Middle frontal gyrus (tissue), 1 donor: ENCODE measurements around the gene WDR70.
"Not testable (repeated sequence)": the region's sequence is repeated elsewhere in the genome, so short reads cannot be mapped to it uniquely, and the experiment has no call there.

Experiments
- DNase-seq: peaks from one replicate; pipeline ENCODE4 v3.0.0-alpha.2; 2015; ENCODE audit warnings: low spot score; ENCODE audit errors: extremely low spot score

Gene WDR70

DNA sequence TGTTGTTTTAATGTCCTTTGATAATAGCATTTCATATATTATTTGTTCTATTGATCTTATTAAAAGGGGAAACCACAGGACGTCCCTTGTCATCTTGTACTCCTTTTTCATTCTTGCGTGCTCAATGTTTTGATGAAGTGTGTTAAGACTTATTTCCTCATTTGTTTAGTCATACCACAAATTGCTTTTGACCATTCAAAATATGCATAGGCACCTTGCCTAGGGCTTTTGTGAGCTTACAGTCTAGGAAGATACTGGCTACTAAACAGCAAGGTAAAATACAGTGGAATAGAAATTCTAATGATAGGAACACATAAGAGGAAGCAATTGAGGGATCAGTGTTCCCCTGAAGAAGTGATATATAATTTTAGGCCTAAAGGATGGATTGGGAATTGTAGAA is 190.3 kb downstream of the WDR70 start:
- no peak for DNase-seq

DNA sequence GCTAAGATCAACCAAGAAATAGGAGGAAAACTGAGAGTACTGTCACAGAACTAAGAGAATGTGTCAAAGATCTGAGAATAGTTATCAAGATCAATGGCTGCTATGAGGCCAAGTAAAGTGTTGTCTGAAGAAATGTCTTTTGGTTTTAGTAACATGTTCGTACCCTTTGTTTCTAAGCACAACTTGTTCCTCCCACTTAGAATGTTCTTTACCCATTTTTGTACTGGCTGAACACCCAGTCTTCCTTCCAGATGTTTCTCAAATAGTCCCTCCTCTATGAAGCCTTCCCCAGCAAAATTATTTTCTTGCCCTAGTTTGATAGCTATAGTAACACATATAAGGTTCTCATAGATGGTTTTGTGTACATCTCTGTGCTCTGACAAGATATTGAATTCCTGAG is 191.5 kb downstream of the WDR70 start:
- no peak for DNase-seq

DNA sequence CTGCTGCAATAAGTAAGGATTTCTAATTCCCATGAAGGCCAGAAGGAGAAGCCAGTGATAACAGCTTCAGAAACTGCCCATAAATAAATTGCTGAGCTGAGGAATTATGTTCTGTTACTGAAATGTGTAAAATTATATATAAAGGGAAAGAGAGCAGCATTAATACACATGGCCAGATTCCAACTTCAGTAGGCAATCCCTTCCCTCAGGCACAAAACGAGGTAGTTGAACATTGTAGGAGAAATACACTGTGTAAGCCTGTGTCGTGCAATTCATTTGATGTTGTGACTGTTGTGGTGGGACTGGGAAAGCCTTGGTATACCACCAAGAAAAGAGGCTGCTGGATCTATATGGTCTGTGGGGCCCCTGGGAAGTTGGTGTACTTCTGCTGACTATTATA is 192.9 kb downstream of the WDR70 start:
- DNase-seq = no peak

DNA sequence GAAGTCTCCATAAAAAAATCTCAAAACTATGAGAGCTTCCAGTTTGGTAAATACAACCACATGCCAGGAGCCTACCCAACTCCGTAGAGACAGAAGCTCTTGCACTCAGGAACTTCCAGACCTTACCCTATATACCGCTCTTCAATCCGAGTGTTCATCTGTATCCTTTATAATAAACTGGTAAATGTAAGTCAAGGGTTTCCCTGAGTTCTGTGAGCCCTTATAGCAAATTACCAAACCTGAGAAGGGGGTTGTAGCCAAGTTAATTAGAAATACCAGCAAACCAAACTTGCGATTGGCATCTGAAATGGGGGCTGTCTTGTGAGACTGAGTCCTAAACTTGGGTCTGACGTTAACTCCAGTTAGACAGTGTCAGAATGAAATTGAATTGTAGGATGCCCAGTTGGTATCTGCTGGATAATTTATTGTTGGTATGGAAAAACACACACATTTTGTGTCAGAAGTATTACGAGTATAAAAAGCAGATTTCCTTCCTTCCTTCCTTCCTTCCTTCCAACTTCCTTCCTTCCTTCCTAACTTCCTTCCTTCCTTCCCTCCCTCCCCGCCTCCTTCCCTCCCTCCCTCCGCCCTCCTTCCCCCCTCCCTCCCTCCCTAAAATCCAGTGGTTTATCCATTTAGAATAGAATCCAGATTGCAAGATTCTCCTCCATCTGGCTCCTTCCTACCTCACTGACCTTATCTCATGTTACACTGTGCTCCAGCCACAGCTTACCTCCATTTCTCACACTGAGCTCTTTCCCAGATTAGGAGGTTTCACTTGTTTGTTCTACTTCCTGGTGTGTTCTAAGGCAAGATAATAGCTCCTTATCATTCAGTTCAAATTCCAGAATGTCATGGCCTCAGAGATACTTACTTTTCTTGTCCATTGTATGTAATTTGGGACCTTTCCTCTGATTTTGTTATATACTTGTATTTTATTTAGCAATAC is 196.7 kb downstream of the WDR70 start:
- DNase-seq = no peak

DNA sequence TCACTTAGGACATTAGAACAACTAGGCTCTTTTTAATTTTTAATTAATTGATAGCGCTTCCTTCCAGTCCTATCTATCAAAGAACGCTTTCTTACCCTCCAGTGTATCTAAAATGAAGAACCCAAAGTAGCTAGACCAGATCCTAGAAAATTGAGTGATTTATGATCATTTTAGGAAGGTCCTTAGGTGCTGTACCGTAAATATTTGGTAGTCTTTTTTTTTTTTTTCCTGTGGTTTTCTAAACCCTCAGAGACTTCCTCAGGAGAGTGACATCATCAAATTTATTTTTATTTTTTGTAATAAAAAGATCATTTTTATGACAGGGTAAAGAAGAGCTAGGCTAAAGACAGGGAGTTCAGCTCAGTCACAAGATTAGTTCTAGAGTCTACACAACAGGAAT is 197.4 kb downstream of the WDR70 start:
- DNase-seq = no peak

- DNase-seq = no peak
Measured at GRCh38 chr5:37578176-37578575, 199.1 kb downstream of the WDR70 start.

GRCh38 chr5:37580106-37580505 is 201.0 kb downstream of the WDR70 start:
- no peak for DNase-seq

- no peak for DNase-seq
Measured at GRCh38 chr5:37582202-37582601, 203.1 kb downstream of the WDR70 start.

DNA sequence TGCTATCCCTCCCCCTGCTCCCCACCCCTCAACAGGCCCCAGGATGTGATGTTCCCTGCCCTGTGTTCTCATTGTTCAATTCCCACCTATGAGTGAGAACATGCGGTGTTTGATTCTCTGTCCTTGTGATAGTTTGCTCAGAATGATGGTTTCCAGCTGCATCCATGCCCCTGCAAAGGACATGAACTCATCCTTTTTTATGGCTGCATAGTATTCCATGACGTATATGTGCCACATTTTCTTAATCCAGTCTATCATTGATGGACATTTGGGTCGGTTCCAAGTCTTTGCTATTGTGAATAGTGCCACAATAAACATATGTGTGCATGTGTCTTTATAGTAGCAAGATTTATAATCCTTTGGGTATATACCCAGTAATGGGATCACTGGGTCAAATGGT is 214.2 kb downstream of the WDR70 start:
- DNase-seq = not testable (repeated sequence)

DNA sequence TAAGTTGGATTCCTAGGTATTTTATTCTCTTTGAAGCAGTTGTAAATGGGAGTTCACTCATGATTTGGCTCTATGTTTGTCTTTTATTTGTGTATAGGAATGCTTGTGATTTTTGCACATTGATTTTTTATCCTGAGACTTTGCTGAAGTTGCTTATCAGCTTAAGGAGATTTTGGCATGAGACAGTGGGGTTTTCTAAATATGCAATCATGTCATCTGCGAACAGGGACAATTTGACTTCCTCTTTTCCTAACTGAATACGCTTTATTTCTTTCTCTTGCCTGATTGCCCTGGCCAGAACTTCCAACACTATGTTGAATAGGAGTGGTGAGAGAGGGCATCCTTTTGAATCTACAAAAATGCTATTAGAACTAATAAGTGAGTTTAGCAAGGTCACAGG is 215.7 kb downstream of the WDR70 start:
- not testable (repeated sequence) for DNase-seq

DNA sequence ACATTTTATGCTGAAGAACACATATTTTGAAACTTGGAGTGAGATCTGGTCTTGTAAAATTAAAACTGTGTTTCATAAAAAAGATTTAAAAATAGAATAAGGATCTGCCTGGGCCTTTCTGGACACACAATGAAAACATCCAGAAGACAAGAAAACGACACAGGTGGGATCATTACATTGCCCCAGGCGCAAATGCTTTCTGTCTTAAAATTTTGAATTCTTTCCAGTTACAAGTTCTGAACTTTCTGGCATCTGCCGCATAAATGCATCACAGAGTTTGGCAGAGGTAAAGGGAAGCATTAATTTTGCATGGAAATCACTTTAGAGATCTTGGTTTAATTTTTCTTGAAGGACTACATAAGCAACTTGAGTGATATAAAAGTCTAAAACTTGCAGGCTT is 219.6 kb downstream of the WDR70 start:
- no peak for DNase-seq

DNA sequence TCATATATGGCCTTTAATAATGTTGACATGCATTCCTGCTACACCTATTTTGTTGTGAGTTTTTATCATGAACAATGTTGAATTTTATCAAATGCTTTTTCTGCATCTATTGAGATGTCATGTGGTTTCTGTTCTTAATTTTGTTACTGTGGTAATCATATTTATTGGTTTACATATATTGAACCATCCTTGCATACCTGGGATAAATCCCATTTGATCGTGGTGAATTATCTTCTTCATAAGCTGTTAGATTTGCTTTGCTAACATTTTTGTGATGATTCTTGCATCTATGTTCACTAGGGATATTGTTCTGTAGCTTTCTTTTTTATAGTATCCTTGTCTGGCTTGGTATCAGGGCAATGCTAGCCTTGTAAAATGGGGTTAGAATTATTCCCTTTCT is 222.0 kb downstream of the WDR70 start:
- DNase-seq = no peak

DNA sequence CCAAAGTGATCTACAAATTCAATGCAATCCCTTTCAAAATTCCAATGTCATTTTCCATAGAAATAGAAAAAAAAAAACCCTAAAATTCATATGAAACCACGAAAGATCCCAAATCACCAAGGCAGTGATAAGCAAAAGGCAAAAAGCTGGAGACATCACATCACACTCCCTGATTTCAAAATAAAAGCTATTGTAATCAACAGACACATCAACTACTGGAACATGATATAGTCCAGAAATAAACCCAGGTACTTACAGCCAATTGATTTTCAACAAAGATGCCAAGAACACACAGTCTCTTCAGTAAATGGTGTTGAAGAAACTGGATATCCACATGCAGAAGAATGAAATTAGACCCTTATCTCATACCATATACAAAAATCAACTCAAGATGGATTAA is 224.0 kb downstream of the WDR70 start:
- no peak for DNase-seq

DNA sequence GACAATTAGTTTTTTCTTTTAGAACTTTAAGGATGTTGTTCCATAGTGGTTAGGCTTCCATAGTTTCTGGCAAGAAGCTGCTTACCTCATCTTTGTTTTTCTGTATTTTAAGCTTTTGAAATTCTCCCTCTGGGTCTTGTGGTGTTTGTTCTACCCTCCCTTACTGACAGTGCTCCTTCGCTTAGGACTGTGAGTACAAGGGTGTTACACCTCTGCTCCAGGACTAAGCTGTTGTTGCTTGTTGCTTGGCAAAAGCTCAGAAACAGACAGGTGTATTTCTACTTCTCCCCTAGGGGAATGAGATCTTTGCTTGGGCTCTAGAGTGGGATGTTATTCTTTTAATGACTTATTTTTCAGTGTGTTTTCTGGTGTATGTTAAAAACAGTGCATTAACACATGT is 225.2 kb downstream of the WDR70 start:
- no peak for DNase-seq

- DNase-seq = no peak
Measured at GRCh38 chr5:37606148-37606547, 227.0 kb downstream of the WDR70 start.

DNA sequence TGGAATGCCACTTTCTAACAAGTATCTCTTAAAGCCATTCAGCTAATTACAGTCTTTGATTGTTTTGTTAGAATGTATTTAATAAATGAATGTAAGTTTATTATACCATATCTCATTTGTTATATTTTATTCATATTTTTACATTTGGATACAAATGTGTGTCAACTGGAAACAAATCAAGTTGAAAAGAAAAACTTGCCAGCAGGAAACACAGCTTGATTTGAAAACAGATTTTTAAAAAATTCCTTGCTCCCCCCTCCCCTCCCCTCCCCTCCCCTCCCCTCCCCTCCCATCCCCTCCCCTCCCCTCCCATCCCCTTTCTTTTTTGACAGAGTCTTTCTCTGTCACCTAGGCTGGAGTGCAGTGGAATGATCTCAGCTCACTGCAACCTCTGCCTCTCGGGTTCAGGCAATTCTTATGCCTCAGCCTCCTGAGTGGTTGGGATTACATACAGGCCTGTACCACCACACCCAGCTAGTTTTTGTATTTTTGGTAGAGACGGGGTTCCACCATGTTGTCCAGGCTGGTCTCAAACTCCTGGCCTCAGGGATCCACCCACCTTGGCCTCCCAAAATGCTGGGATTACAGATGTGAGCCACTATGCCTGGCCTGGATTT is 227.6 kb downstream of the WDR70 start:
- no peak for DNase-seq

GRCh38 chr5:37615184-37615583 is 236.1 kb downstream of the WDR70 start:
- no peak for DNase-seq

GRCh38 chr5:37619353-37619752 is 240.2 kb downstream of the WDR70 start:
- no peak for DNase-seq

- not testable (repeated sequence) for DNase-seq
Measured at GRCh38 chr5:37622354-37622753, 243.2 kb downstream of the WDR70 start.

DNA sequence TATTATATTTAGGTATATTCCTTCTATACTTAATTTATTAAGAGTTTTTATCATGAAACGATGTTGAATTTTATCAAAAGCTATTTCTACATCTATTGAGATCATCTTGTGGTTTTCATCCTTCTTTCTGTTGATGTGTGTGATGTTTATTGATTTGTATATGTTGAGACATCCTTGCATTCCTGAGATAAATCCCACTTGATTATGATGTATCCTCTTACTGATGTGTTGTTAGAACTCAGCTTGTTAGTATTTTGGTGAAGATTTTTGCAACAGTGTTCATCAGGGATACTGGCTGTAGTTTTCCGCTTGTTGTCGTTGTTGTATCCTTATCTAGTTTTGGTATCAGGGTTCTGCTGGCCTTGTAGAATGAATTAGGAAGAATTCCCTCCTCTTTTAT is 247.1 kb downstream of the WDR70 start:
- DNase-seq = no peak

- no peak for DNase-seq
Measured at GRCh38 chr5:37628876-37629275, 249.8 kb downstream of the WDR70 start.

DNA sequence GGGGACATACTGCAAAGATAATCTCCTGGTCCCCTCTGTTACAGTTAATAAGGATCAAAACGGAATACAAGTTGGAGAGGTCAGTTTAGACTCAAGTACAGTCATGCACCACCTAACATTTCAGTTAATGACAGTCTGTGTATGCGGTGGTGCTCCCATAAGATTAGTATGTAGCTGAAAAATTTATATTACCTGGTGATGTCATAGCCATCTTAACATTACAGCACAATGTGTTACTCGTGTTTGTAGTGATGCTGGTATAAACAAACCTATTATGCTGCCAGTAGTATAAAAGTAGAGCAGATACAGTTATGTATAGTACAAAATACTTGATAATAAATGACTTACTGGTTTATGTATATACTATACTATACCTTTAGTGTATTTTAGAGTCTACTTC is 252.8 kb downstream of the WDR70 start:
- no peak for DNase-seq
